ENCODE measurements around the gene LUM. TPM values are rescaled to one million over a fixed set of nuclear protein-coding genes. Genes with fewer than 3 reads are reported as not detected.
A peak's percentile ranks its signal among the peaks of the same experiment; 100 is the strongest.

LUM gene
- polyA plus RNA-seq, 2 of the 4 experiments (the other 2 are of a cell fraction) = 1.2 to 1.9 TPM

- FAIRE-seq (no peak), DNase-seq (ENCODE audit: low read depth in 1 of 2, low spot score in 1 of 2) (no peak), ATAC-seq (no peak)
- TF ChIP-seq SREBF2 (IDR thresholded peaks at IDR 0.05) (no peak), GATA3 (IDR thresholded peaks at IDR 0.05; ENCODE audit: borderline replicate concordance) (no peak), NFE2L2 (conservative IDR thresholded peaks at IDR 0.05; ENCODE audit: low read length) (no peak), EHMT2 (IDR thresholded peaks at IDR 0.05; ENCODE audit: low read depth) (no peak), HDAC2 (IDR thresholded peaks at IDR 0.05) (no peak)
- Histone ChIP-seq H3K4me3 (no peak overlapping the region), H3K4me2 (no peak overlapping the region), H3K27ac (no peak overlapping the region), H3K9me3 (no peaks in the 10 kb centered on the region), H3K4me1 (no peaks in the 10 kb centered on the region)
- POLR2A ChIA-PET = no interaction called here
- 48% methylated on average over 2 of the region's 2 CpGs for WGBS (ENCODE audit: missing lambda C conversion rate)
- CTCF ChIA-PET = interaction anchor here (0.9 to 1.2 kb wide), 5 partner anchors 9 to 1540 kb away, joined by 3 read pairs; no protein-coding TSS in a partner anchor
Observed at GRCh38 chr12:91109581-91110310, 1.5 kb downstream of the LUM start.

GRCh38 chr12:91109148-91109564 lies 2.1 kb downstream of the LUM start:
- WGBS (ENCODE audit: missing lambda C conversion rate) = 22% methylated on average over 7 of the region's 7 CpGs
- ATAC-seq (peak in 1 of 2 experiments; percentile 82; a peak in 3 of 6 replicates), FAIRE-seq (no peak), DNase-seq (ENCODE audit: low read depth in 1 of 2, low spot score in 1 of 2) (peak in 1 of 2 experiments; percentile 62)
- Histone ChIP-seq H3K9me3 (no peaks in the 10 kb centered on the region), H3K4me1 (no peaks in the 10 kb centered on the region), H3K27ac (no peak overlapping the region), H3K4me3 (no peak overlapping the region), H3K4me2 (no peak overlapping the region)
- ChIA-PET POLR2A (no interaction called here), CTCF (interaction anchor here (0.9 to 2.2 kb wide), 13 partner anchors 8 to 1540 kb away, joined by 3 to 9 read pairs (median 3); no protein-coding TSS in a partner anchor)
- TF ChIP-seq CTCF (IDR thresholded peaks at IDR 0.05) (peak; percentile 36; the same call in 2 of the 3 replicates), CHD2 (IDR thresholded peaks at IDR 0.05; ENCODE audit: low read length, partially characterized antibody) (no peak), RNF2 (IDR thresholded peaks at IDR 0.05; ENCODE audit: borderline replicate concordance, low read depth) (no peak), FOSL2 (IDR thresholded peaks at IDR 0.05) (no peak), FOSL2 (CRISPR knock-in tag; IDR thresholded peaks at IDR 0.05) (no peak), JUNB (IDR thresholded peaks at IDR 0.05) (no peak), SMC3 (IDR thresholded peaks at IDR 0.05) (peak; percentile 35; the same call in 1 of the 3 replicates), NR3C1 (IDR thresholded peaks at IDR 0.05) (no peak), NFE2L2 (conservative IDR thresholded peaks at IDR 0.05; ENCODE audit: low read length) (no peak), ZC3H11A (IDR thresholded peaks at IDR 0.05) (no peak), EP300 (IDR thresholded peaks at IDR 0.05) (no peak), RAD21 (conservative IDR thresholded peaks at IDR 0.05 in 1 of 2, IDR thresholded peaks at IDR 0.05 in 1 of 2) (peak in 1 of 2 experiments; percentile 44; a peak in 3 of 5 replicates), HMGXB4 (CRISPR knock-in tag; IDR thresholded peaks at IDR 0.05; ENCODE audit: borderline replicate concordance) (no peak), BHLHE40 (IDR thresholded peaks at IDR 0.05; ENCODE audit: low read depth, low read length) (no peak)

- 67% methylated on average over 5 of the region's 5 CpGs for WGBS (ENCODE audit: missing lambda C conversion rate)
- H3K4me3 ChIP-seq = no peak overlapping the region
- no peak for FAIRE-seq
- TF ChIP-seq RAD21 (conservative IDR thresholded peaks at IDR 0.05 in 1 of 2, IDR thresholded peaks at IDR 0.05 in 1 of 2) (no peak), EHF (CRISPR knock-in tag; IDR thresholded peaks at IDR 0.05) (no peak)
- no peak for ATAC-seq
- H3K4me2 ChIP-seq = no peak overlapping the region
- H3K9me3 ChIP-seq = no peaks in the 10 kb centered on the region
- ChIA-PET POLR2A (no interaction called here), CTCF (interaction anchor here (0.8 to 2.2 kb wide), 16 partner anchors 7 to 247 kb away, joined by 3 to 9 read pairs (median 3); no protein-coding TSS in a partner anchor)
- no peaks in the 10 kb centered on the region for H3K4me1 ChIP-seq
- DNase-seq (ENCODE audit: low read depth in 1 of 2, low spot score in 1 of 2) = no peak
- H3K27ac ChIP-seq = no peak overlapping the region
Observed at GRCh38 chr12:91108196-91108755, 3.0 kb downstream of the LUM start.
